HG03095 (cell line): ENCODE results near the gene TMEM9.
"Not testable (repeated sequence)": the region's sequence is repeated elsewhere in the genome, so short reads cannot be mapped to it uniquely, and the experiment has no call there.

Experiments used
- ATAC-seq: cut with Tn5 transposase; IDR thresholded peaks from one replicate; pipeline ENCODE4 v1.9.1; 2021; ENCODE audit warnings: moderate library complexity; ENCODE audit not compliant: unreplicated experiment

Gene TMEM9

DNA sequence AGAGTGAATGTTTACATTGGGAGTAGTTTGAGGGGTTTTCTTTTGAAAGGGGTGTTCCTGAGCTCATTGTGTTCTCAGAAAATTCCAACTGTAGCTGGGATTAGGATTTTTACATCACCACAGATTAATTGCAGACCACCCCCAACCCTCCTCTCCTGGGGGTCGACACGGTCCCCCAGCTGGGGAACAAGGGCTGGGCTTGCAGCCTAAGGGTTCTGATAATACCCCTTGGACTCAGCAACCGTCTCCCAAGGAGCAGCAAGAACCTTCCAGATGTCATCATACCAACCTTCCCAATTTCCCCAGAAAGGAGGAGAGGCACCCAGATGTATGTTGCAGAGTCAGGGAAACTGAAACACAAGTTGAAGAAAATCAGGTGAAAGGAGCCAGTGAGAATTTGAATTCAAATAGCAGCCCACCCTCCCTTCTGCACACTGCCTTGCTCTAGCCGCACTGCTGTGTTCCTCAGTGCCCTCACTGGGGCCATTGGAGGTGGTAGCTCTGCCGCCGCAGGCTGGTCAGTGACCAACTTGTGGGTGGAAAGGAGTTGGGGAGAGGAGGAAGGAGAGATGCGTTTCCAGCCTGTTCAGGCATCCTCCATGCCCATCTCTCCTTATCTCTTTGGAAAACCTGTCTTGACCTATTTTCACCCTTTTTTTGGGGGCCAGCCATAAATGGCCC is 21.7 kb upstream of the TMEM9 start:
- ATAC-seq: no peak

DNA sequence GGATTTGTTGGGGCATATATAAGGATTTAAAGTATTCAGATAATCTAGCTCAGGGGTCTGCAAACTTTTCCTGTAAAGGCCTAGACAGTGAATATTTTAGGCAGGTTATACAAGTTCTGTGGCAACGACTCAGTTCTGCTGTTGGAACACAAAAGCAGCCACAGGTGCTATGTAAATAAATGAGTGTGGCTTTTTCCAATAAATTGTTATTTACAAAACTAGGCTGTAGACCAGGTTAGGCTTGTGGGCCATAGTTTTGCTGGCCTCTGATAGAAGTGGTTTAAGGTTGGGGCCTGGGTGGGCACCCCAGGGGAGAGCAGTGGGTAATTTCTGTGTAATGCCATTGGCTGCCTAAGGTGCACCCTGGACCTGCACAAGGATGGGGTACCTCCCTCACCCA is 19.5 kb upstream of the TMEM9 start:
- ATAC-seq: no peak

GRCh38 chr1:201172999-201173610 is 18.8 kb upstream of the TMEM9 start:
- no peak for ATAC-seq

DNA sequence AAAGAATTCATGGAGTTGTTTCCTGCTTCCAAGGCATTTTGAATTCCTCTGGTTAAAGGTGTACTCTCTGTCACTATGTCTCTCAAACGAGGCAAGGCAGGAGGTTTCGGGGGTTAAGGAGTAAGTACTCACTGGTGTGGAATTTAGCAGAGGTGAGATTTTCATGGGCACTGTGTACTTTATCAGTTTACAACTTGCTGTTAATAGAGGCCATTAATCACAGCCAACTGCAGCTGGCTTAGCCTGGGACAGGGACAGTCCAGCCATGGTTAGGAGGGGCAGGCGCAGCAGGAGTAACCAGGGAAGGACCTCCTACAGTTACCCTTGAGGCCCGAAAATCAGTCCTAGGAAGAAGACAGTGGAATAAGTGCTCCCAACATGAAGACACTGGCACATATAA is 18.1 kb upstream of the TMEM9 start:
- no peak for ATAC-seq

- peak; percentile 33 for ATAC-seq
These were observed 17.1 kb upstream of the TMEM9 start for GRCh38 chr1:201171063-201172036.

DNA sequence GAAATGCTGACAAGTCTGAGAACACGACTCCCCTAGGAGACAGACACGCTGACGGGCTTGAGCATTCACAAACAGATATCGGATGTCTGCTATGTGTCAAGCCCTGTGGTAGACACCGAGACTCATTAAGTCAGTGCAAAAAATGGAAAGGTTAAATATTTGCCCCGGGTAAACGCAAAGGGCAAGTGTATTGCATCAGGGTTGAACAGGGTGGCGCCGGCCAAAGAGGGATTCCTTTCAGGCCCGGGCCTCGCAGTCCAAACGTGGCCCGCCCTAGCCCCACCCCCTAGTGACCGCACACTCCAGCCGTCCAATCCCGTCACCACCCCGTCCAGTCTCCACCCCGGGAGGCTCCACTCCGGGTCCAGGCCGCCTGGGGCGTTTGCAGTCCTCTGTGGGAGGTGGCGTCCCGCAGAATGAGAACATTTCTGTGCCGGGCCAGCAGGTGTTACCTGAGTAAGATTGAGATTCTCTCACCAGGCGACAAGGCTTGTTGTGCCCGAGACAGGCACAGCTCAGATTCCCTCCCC is 16.3 kb upstream of the TMEM9 start:
- peak; percentile 97 for ATAC-seq

GRCh38 chr1:201169971-201170532 is 15.8 kb upstream of the TMEM9 start:
- no peak for ATAC-seq

- no peak for ATAC-seq
These were observed 14.9 kb upstream of the TMEM9 start for GRCh38 chr1:201169203-201169602.

DNA sequence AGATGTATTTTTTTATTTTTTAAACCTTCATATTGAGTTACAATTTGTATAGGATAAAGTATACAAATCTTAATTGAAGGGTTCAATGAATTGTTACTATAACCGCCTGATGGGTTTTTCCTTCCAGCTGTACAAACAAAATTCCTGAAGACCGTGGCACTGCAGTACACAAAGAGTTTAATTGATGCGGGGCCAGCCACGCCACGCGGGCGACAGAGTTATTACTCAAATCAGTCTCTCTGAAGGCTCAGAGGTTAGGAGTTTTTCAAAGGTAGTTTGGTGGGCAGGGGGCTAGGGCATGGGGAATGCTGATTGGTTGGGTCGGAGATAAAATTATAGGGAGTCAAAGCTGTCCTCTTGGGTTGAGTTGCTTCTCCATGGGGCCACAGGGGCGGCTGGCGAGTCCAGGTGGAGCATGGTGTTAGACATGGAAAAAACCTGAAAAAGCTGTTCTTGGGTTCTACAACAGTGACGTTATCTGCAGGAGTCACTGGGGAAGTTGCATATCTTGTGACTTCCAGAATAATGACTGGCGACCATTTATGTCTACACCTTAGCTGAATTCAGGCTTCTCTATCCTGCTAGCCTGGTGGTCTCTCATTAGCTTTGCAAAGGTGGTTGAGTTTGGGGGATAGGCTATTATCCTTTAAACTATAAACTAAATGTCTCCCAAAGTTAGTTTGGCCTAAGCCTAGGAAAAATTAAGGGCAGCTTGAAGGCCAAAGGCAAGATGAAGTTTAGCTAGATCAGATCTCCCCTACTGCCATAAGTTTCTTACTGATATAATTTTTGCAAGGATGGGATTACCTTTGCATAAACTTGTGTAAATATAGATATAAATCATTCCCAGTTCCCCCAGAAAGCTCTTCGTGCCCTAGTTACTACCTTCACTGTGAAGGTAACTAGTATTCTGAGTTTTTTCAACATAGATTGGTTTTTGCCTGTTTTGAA is 13.0 kb upstream of the TMEM9 start:
- no peak for ATAC-seq

DNA sequence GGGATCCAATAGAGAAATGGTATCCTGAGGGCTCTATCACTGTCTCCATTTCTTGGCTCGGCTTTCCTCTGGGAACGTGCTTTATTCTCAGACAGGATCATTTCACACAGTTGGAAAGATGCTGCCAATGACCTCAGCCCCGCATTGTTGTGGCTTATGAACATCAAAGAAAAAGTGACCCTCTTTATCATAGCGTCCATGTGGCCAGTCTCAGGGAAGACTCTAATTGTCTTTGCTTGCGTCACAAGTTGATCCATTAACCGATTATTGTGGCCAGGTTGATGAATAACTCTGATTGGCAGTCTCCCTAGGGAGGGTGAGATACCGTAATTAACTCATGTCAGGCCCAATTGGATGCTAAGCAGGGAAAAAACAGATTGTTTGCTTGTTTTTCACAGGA is 10.4 kb upstream of the TMEM9 start:
- no peak for ATAC-seq

GRCh38 chr1:201163707-201164106 is 9.4 kb upstream of the TMEM9 start:
- ATAC-seq: no peak

- not testable (repeated sequence) for ATAC-seq
These were observed 8.8 kb upstream of the TMEM9 start for GRCh38 chr1:201163036-201163435.

DNA sequence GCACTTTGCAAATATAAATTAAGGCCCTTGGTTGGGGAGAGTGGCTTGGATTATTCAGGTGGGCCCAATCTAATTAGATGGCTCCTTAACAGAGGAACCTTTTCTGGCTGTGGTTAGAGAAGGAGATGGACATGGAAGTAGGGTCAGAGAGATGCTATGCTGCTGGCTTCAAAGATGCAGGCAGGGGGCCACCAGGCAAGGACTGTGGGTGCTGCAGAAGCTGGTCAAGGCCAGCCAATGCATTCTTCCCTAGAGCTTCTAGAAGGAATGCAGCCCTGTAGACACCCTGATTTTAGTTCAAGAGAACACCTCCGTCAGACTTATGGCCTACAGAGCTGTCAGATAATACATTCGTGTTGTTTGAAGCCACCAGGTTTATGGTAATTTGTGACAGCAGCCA is 3.7 kb upstream of the TMEM9 start:
- no peak for ATAC-seq

GRCh38 chr1:201156819-201157218 is 2.5 kb upstream of the TMEM9 start:
- ATAC-seq: no peak

DNA sequence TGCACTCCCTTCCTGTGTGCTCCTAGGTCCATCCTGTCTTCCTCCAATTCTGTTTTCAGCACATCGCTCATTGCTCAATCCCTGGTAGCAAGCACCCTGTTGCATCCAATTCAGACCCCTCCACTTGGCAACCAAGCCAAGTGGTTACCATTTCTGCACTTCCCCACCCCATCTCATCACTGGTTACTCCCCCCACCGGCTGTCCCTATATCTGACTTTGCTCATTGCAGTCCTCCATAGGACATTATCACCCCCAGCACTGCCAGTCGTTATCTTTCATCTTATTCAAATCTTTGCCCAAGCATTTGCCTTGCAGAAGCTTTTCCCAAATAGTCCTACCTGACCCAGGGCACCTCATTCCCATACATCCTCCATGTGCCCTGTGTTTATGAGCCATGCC is 2.1 kb upstream of the TMEM9 start:
- no peak for ATAC-seq

DNA sequence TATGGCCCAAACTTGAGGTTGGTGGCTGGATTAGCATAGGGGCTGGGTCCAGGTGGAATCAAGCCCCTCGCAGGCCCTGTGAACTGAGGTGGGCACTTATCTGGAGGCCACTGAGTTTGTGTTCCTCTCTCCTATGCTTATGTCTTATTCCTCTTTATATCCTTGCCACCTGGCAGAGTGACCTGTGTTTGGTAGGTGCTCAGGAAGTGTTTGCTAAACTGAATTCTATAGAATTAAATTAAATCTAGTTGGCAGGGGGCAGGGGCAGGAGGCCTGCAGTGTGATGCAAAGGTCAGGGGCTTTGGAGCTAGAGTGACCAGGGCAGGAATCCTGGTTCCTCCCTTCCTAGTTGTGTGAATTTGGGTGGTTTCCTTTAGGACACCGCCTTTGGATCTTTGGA is 1.1 kb upstream of the TMEM9 start:
- ATAC-seq: no peak

GRCh38 chr1:201153474-201154388 is 543 bp downstream of the TMEM9 start:
- peak; percentile 58 for ATAC-seq

DNA sequence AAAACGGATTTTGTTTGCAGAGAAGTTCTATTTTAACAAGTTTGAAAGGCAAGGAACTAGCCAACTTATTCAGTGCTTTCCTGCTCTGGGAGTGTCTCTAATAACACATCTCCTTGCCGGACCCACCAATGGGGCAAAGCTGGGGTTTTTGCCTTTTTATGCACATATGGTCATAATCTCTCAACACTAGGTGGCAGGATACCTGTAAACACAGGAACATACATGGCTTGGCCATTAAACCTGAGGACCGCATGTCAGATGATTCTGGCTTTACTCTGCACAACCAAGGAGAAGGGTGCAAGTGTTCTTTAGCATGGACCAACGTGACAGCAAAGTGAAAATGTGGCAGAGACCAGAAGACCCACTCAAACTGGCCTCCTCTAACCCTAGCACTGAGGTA is 4.9 kb downstream of the TMEM9 start:
- ATAC-seq: no peak

DNA sequence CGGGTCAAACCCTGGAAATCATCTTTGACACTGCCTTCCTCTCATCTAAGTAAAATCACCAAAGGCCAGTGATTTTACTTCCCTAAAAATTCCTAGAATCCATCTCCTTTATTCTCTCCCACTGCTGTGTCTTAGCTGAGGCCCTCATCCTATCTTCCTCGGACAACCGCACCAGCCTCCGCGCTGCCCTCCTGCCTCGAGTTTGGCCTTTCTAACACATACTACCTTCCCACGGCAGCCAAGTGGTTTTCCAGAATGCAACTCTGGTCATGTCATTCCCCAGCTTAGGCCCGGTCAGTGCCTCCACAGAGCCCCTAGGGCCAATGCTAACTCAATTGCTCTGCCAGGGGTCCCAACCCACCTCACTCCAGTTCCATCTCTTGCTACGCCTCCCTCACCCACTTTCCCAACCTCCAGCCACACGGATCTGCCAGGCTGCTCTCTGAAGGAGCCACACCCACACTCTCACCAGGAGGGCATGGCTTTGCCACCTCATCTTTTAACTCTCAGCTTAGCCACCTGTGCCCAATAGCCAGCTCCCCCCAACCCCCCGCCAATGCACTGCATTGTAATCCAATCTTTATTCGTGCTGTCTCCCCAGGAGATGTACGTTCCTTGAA is 6.8 kb downstream of the TMEM9 start:
- no peak for ATAC-seq
